IMR-90 (cell line): Measurements from ENCODE around the gene ZNF641. TPM values are rescaled to one million over a fixed set of nuclear protein-coding genes. Genes with fewer than 3 reads are reported as not detected.

ENCODE experiments used
- ATAC-seq: fragments of 200-7000 bp; cut with Tn5 transposase; 2 replicates; pipeline ENCODE4 v1.9.1; 2020; ENCODE audit warnings: low read depth, mild to moderate bottlenecking, moderate library complexity
- BruUV-seq: library from RNA; stranded (reverse); fragments of 400-500 nt; replicated peaks from 2 replicates; lab custom pipeline; 2021; lab: Mats Ljungman, UMichigan
- CTCF ChIA-PET: fragments of 300-600 bp; formaldehyde crosslinking; extraction: SDS; loops from one replicate; lab custom pipeline; 2021; ENCODE audit warnings: antibody characterized with exemption; lab: Yijun Ruan, JAX
- POLR2A ChIA-PET: fragments of 300-600 bp; sonication (Branson Sonifier 250); formaldehyde crosslinking; loops from one replicate; lab custom pipeline; 2022; ENCODE audit warnings: antibody characterized with exemption; ENCODE audit not compliant: unreplicated experiment; lab: Charles Lee
- DNase-seq: peaks from one replicate; pipeline ENCODE4 v3.0.0; 2013
- H2AFZ ChIP-seq: replicated peaks from 2 replicates; pipeline ENCODE3; 2013; ENCODE audit warnings: low read length, mild to moderate bottlenecking; ENCODE audit not compliant: poor library complexity
- H2AK5ac ChIP-seq: 2 replicates; pipeline ENCODE4 v1.6.1; 2013; ENCODE audit warnings: low read depth, low read length, inconsistent platforms
- H2AK9ac ChIP-seq: replicated peaks from 2 replicates; pipeline ENCODE3; 2013; ENCODE audit warnings: mild to moderate bottlenecking, low read depth, low read length, moderate library complexity; ENCODE audit not compliant: poor library complexity
- H2BK120ac ChIP-seq: 2 replicates; pipeline ENCODE4 v1.6.1; 2013; ENCODE audit warnings: low read depth, low read length, inconsistent platforms
- H2BK15ac ChIP-seq: 3 replicates; pipeline ENCODE4 v1.6.1; 2013; ENCODE audit warnings: low read depth, low read length, inconsistent platforms
- H2BK20ac ChIP-seq: 2 replicates; pipeline ENCODE4 v1.6.1; 2013; ENCODE audit warnings: low read depth, mild to moderate bottlenecking, inconsistent platforms, low read length, moderate library complexity
- H2BK5ac ChIP-seq: 2 replicates; pipeline ENCODE4 v1.6.1; 2013; ENCODE audit warnings: mild to moderate bottlenecking, low read depth, low read length, inconsistent platforms; ENCODE audit not compliant: poor library complexity, severe bottlenecking
- H3K14ac ChIP-seq: replicated peaks from 2 replicates; pipeline ENCODE4 v1.6.1; 2013; ENCODE audit warnings: low read depth, low read length, inconsistent platforms
- H3K18ac ChIP-seq: 2 replicates; pipeline ENCODE4 v1.6.1; 2013; ENCODE audit warnings: low read depth, low read length, control low read depth
- H3K23ac ChIP-seq: 2 replicates; pipeline ENCODE4 v1.6.1; 2013; ENCODE audit warnings: low read depth, low read length, inconsistent platforms
- H3K27ac ChIP-seq: 2 replicates; pipeline ENCODE4 v1.5.1; 2013; ENCODE audit warnings: mild to moderate bottlenecking, control low read depth, low read length; ENCODE audit not compliant: insufficient read depth
- H3K27me3 ChIP-seq: 2 replicates; pipeline ENCODE4 v1.6.1; 2013; ENCODE audit warnings: low read length; ENCODE audit not compliant: control insufficient read depth, insufficient read depth
- H3K36me3 ChIP-seq: 2 replicates; pipeline ENCODE4 v1.6.1; 2013; ENCODE audit warnings: low read length, mixed read lengths; ENCODE audit not compliant: control insufficient read depth, insufficient read depth
- H3K4ac ChIP-seq: 2 replicates; pipeline ENCODE4 v1.6.1; 2013; ENCODE audit warnings: low read depth, low read length, inconsistent platforms
- H3K4me1 ChIP-seq: 2 replicates; pipeline ENCODE4 v1.6.1; 2013; ENCODE audit warnings: low read length, mixed read lengths; ENCODE audit not compliant: control insufficient read depth, insufficient read depth
- H3K4me2 ChIP-seq: 2 replicates; pipeline ENCODE4 v1.6.1; 2013; ENCODE audit warnings: low read depth, mild to moderate bottlenecking, control low read depth, low read length, moderate library complexity
- H3K4me3 ChIP-seq: 2 replicates; pipeline ENCODE4 v1.5.1; 2013; ENCODE audit warnings: low read depth, mild to moderate bottlenecking, control low read depth, low read length, moderate library complexity; ENCODE audit not compliant: insufficient read depth
- H3K56ac ChIP-seq: 2 replicates; pipeline ENCODE4 v1.6.1; 2013; ENCODE audit warnings: low read length, inconsistent platforms; ENCODE audit not compliant: insufficient read depth; ENCODE audit errors: extremely low read depth
- H3K79me1 ChIP-seq, 2 experiments: 2 replicates each; pipeline ENCODE4 v1.6.1; 2013; ENCODE audit warnings: low read length in 2 of 2, inconsistent platforms in 1 of 2, low read depth in 1 of 2
- H3K9ac ChIP-seq: 2 replicates; pipeline ENCODE4 v1.6.1; 2013; ENCODE audit warnings: low read depth, low read length, control low read depth
- H3K9me1 ChIP-seq: 2 replicates; pipeline ENCODE4 v1.6.1; 2013; ENCODE audit warnings: low read length, inconsistent platforms; ENCODE audit not compliant: insufficient read depth
- H3K9me3 ChIP-seq: 2 replicates; pipeline ENCODE4 v1.6.1; 2013; ENCODE audit warnings: low read length; ENCODE audit not compliant: control insufficient read depth, insufficient read depth
- H4K20me1 ChIP-seq: 2 replicates; pipeline ENCODE4 v1.6.1; 2013; ENCODE audit warnings: low read length, inconsistent platforms; ENCODE audit not compliant: insufficient read depth
- H4K5ac ChIP-seq: 2 replicates; pipeline ENCODE4 v1.6.1; 2013; ENCODE audit warnings: mild to moderate bottlenecking, low read depth, low read length, control low read depth
- H4K8ac ChIP-seq, 2 experiments: 2 replicates each; pipeline ENCODE4 v1.6.1; 2013; ENCODE audit warnings: low read depth in 2 of 2, low read length in 2 of 2, control low read depth in 1 of 2, inconsistent platforms in 1 of 2
- H4K91ac ChIP-seq: 2 replicates; pipeline ENCODE4 v1.6.1; 2013; ENCODE audit warnings: low read depth, low read length, inconsistent platforms; ENCODE audit not compliant: insufficient read depth
- CHD1 ChIP-seq: IDR thresholded peaks from 2 replicates; pipeline ENCODE4 v1.6.1; 2012; ENCODE audit warnings: low read depth, low read length, improper control_type of control experiment
- FOS ChIP-seq: fragments of 150-350 bp; IDR thresholded peaks from 2 replicates; pipeline ENCODE4 v1.6.1; 2016; ENCODE audit warnings: low read depth, low read length
- MAFK ChIP-seq: IDR thresholded peaks from 2 replicates; pipeline ENCODE4 v1.6.1; 2012; ENCODE audit warnings: low read depth, low read length, improper control_type of control experiment
- NFE2L2 ChIP-seq: fragments of 150-350 bp; IDR thresholded peaks from 2 replicates; pipeline ENCODE4 v1.6.1; 2016; ENCODE audit warnings: low read depth, mild to moderate bottlenecking, low read length
- RAD21 ChIP-seq: IDR thresholded peaks from 2 replicates; pipeline ENCODE4 v1.6.1; 2012; ENCODE audit warnings: low read length, improper control_type of control experiment
- WGBS, 2 experiments: methylation state at CpG; one replicate each; pipeline versions ENCODE4 v1.1.5 to v1.1.7; 2013; ENCODE audit warnings: missing lambda C conversion rate in 2 of 2; ENCODE audit not compliant: insufficient read length in 1 of 2; ENCODE audit errors: extremely low coverage in 2 of 2; 5-methylcytosine and 5-hydroxymethylcytosine counted together
- dilution Hi-C: fragments of 300-500 bp; cut with HindIII; formaldehyde crosslinking; loops from one replicate; pipeline ENCODE4 v1.14.3; 2018; ENCODE audit warnings: low sequenced_read_pairs; ENCODE audit not compliant: unreplicated experiment
- in situ Hi-C: fragments of 300-500 bp; cut with MboI; formaldehyde crosslinking; loops from 3 replicates; pipeline ENCODE4 v1.14.3; 2019; ENCODE audit warnings: low sequenced_read_pairs, inconsistent platforms, mixed read lengths
- intact Hi-C: fragments of 100-400 bp; cut with micrococcal nuclease; formaldehyde crosslinking; loops from 2 replicates; pipeline ENCODE4 v1.10.0; 2022
- polyA plus RNA-seq, 3 experiments: library from polyadenylated mRNA; depleted of rRNA; stranded (reverse); fragments of >200 nt; gene quantifications; 2 replicates each; pipeline ENCODE4 v1.2.3, GENCODE V29; 2012; ENCODE audit warnings: low replicate concordance in 1 of 3
- total RNA-seq: library from RNA; depleted of rRNA; stranded (reverse); fragments of >200 nt; gene quantifications from 2 replicates; pipeline ENCODE4 v1.2.3, GENCODE V29; 2012
- TF ChIP-seq, protein P1 (sequence below): conservative IDR thresholded peaks from 2 replicates; pipeline ENCODE4 v1.5.1; 2012; ENCODE audit warnings: mild to moderate bottlenecking, low read depth, low read length, improper control_type of control experiment
- TF ChIP-seq, protein P2 (sequence below): fragments of 150-350 bp; IDR thresholded peaks from 2 replicates; pipeline ENCODE4 v1.6.1; 2016; ENCODE audit warnings: low read depth, mild to moderate bottlenecking, low read length, moderate library complexity, borderline replicate concordance

ZNF641 gene
- total and polyA plus RNA-seq, 2 of the 4 experiments (the other 2 are of a cell fraction), result 2.5 to 5.2 TPM

DNA sequence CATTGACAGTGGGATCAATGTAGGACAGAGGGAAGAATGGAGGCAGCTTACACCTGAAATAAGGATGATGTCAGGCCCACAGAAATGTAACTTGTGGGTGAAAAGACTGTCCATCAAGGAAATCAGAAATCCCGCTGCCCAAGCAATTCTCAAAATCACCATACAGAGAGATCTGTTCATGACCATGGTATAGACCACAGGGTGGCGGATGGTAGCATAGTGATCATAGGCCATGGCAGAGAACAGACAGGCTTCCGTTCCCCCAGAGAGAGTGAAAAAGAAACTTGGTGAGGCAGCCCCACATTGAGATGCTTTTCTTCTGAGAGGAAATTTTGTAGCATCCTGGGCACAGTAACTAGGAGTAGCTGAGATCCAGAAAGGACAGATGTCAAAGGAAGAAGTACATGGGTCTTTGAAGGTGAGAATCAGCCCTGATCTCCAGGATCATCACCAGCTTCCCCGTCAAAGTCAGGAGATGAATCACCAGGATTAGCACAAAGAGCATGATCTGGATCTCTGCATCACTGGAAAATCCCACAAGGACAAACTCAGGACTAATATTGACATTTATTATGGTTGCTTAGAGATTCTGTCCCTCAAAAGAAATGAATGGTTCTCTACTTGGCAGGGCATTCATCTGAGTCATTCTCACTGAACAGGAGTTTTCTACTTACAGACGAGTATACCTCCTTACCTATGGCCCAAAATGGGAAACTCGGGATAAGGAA lies 5.5 kb upstream of the ZNF641 start:
- H2BK15ac ChIP-seq, result no peak overlapping the region
- no peaks in the 10 kb centered on the region for H4K20me1 ChIP-seq
- DNase-seq, result no peak
- H2BK20ac ChIP-seq, result no peak overlapping the region
- H3K36me3 ChIP-seq, result no peaks in the 10 kb centered on the region
- no peak overlapping the region for H3K23ac ChIP-seq
- no peak overlapping the region for H4K91ac ChIP-seq
- dilution Hi-C loops (no loop called here), in situ Hi-C loops (no loop called here), intact Hi-C loops (no loop called here)
- no peaks in the 10 kb centered on the region for H3K9me1 ChIP-seq
- no peak overlapping the region for H2AFZ ChIP-seq
- H2AK5ac ChIP-seq, result no peak overlapping the region
- 60% methylated on average over 1 of the region's 6 CpGs; no CpG with 5 or more reads in 1 of the 2 experiments for WGBS, 2 experiments
- H3K9me3 ChIP-seq, result no peaks in the 10 kb centered on the region
- H3K4me2 ChIP-seq, result no peak overlapping the region
- H3K4me1 ChIP-seq, result no peaks in the 10 kb centered on the region
- no peak overlapping the region for H2AK9ac ChIP-seq
- ChIA-PET POLR2A (no interaction called here), CTCF (no interaction called here)
- H3K14ac ChIP-seq, result no peak overlapping the region
- 0 out of 4 replicates have a peak, but pooled peaks cover 0 to 2% of the 10 kb centered on the region in 2 experiments for H3K79me1 ChIP-seq
- H4K5ac ChIP-seq, result no peak overlapping the region
- H3K27ac ChIP-seq, result no peak overlapping the region
- no peak overlapping the region for H3K18ac ChIP-seq
- ATAC-seq, result no peak
- H3K9ac ChIP-seq, result no peak overlapping the region
- H3K56ac ChIP-seq, result no peak overlapping the region
- H4K8ac ChIP-seq, result no peak overlapping the region
- 0 out of 2 replicates have a peak, but pooled peaks cover 2% of the 10 kb centered on the region for H3K27me3 ChIP-seq
- H3K4ac ChIP-seq, result no peak overlapping the region
- no TSS peak for BruUV-seq
- no peak overlapping the region for H3K4me3 ChIP-seq
- TF ChIP-seq CHD1 (no peak), FOS (no peak), RAD21 (no peak), MAFK (no peak), NFE2L2 (no peak)
- TF ChIP-seq, protein P1, sequence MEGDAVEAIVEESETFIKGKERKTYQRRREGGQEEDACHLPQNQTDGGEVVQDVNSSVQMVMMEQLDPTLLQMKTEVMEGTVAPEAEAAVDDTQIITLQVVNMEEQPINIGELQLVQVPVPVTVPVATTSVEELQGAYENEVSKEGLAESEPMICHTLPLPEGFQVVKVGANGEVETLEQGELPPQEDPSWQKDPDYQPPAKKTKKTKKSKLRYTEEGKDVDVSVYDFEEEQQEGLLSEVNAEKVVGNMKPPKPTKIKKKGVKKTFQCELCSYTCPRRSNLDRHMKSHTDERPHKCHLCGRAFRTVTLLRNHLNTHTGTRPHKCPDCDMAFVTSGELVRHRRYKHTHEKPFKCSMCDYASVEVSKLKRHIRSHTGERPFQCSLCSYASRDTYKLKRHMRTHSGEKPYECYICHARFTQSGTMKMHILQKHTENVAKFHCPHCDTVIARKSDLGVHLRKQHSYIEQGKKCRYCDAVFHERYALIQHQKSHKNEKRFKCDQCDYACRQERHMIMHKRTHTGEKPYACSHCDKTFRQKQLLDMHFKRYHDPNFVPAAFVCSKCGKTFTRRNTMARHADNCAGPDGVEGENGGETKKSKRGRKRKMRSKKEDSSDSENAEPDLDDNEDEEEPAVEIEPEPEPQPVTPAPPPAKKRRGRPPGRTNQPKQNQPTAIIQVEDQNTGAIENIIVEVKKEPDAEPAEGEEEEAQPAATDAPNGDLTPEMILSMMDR, result no peak
- TF ChIP-seq, protein P2, sequence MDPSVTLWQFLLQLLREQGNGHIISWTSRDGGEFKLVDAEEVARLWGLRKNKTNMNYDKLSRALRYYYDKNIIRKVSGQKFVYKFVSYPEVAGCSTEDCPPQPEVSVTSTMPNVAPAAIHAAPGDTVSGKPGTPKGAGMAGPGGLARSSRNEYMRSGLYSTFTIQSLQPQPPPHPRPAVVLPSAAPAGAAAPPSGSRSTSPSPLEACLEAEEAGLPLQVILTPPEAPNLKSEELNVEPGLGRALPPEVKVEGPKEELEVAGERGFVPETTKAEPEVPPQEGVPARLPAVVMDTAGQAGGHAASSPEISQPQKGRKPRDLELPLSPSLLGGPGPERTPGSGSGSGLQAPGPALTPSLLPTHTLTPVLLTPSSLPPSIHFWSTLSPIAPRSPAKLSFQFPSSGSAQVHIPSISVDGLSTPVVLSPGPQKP, result no peak
- no peak overlapping the region for H2BK5ac ChIP-seq
- no peak overlapping the region for H2BK120ac ChIP-seq
